ENCODE data around the gene TPO.
"Not testable (repeated sequence)": the region's sequence is repeated elsewhere in the genome, so short reads cannot be mapped to it uniquely, and the experiment has no call there.

TPO gene

DNA sequence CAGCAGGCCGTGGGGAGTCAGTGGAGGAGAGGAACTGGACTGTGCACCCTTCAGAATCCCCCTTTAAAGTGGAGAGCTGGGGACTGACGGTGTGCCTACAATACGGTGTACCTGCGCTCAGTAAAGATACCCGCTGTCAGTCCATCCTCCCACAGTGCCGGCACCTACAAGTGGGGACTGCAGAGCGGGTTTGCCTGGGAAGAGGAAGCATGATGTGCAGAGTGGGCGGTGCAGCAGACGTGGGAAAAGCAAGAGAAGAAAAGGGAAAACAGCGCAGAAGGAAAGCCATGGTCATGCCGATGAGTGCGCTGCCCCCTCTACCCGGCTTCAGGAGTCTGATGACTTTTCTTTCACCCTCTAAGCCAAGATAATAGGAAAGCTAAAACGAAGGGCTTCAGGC, 148.0 kb downstream of the TPO start:
- no peak for DNase-seq

DNA sequence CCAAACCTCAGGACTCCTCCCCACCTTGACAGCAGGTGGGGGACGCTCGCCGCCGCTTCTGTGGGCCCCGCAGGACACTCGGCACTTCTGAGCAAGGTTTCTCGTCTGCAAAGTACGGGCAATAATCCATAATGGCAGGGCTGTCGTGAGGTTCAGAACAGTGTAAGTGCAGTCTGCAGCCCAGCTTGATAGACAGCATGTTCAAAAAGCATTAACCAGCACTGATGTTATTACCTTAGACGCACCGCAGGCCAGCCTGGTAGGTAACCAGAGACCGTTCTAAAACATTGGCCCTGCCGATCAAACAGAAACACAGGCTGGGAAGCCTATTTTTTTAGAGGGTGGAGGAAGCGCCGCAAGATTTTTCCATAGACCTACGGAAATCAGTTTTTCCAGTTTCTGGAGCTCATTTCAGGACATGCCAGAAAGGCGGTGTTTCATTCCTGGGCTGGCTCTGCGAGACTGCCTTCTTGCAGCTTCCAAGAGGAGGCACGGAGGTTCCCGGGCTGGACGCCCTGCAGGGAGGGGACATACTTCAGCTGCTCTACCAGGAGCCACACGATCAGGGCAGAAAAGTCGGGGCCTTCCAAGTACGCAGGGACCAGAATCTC, 148.7 kb downstream of the TPO start:
- DNase-seq, result peak; percentile 31

DNA sequence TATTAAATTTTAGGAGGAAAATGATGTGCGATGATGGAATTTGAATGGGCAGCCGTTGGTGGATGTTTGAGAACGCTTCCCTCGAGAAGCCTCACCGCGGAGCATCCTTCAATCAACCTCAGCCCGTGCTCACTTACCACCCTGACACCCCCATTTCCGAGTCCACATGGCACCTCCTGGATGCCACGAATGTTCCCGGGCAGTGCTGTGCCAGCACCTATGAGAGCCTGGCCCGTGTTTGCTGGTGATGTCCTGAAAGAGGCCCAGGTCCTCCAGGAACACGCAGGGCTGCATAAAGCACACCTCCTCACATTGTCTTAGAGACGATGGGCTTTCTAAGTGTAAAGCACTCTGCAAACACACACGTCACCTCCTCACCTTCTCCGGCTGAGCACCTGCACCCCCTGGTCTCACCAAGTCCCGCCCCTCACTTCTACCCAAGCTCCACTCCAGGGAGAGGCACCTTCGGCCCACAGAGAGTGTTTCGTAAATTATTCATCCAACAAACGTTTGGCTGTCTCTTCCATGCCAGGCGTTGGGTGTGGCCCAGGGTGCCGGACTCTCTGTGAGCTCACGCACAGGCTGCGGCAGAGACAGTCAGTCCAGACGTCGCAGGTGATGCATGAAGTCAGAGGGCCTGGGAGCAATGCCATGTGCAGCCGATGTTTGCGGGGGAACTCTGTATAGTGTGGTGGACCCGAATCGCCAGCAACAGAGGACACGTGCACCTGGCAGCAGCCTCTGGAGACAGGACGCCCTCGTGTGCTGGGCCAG, 150.0 kb downstream of the TPO start:
- no peak for DNase-seq

DNA sequence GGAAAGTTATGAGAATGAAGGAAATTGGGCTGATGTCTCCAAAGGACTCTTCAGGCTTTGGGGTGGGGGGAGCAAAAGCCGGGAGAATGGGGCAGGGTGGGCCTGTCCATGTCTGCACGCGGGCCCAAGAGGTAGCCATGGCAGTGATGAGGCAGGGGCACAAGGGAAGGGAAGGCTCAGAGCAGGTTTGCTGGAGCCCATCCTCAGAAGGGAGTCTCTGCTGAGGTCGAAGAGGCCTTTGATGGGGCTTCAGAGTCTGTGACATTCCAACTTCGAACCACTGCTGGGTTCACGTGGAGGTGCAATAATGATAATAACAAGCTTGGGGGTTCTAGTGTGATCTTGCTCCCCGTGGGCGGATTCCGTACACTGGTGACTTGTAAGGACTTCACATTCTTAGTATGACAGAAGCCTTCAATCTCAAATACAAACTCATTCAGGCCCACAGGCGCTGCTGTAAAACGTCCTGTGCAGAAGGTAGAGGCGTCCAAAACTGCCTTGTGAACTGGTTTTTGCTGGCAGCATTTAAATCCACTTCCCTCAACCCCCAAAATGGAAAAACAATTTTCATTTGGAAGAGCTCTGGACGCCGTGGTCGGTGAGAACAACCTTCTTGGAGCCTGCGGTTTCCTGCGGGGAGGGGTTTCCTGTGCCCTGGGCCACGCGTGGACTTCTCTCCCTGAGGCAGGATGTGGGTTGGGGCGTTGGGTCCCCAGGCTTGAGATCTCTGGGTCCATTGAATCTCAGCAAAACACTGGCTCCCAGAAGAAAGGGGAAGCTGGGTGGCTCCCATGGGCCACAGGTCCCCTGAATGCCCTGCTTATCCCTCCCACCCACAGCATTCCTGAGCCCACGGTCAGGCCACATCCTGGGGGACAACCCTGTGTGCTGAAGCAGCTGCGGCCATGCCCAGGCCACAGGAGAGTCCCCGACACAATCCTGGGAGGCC, 151.0 kb downstream of the TPO start:
- DNase-seq, result no peak

DNA sequence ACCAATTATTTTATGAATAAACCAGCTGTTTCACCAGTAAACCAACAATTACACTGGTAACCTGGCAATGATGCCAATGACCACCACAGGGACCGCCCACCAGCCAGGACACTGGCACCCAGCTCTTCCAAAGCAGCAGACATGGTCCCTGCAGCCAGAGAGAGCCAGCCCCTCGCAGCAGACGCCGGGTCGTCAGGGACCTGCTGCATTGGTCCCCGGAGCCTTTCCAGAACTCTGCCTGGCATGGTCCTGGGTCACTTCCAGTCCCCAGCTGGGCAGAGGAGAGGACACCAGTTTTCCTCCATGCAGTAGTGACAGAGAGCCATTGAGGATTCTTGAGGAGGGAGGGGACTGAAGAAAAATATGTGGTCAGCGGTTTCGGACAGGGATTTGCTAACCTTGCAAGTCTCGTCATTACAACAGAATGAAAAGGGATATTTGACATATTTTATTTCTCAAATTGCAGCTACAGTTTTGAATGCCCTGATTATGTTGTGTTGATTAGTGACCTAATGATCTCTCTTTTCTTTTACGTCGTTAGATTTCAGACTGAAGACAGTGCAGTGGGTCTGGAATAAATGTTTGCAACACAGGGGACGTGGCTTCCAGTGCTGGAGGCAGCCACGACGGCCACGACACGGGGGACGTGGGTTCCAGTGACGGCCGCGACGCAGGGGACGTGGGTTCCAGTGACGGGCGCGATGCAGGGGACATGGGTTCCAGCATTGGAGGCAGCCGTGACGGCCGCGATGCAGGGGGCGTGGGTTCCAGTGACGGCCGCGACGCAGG, 154.5 kb downstream of the TPO start:
- DNase-seq, result no peak

DNA sequence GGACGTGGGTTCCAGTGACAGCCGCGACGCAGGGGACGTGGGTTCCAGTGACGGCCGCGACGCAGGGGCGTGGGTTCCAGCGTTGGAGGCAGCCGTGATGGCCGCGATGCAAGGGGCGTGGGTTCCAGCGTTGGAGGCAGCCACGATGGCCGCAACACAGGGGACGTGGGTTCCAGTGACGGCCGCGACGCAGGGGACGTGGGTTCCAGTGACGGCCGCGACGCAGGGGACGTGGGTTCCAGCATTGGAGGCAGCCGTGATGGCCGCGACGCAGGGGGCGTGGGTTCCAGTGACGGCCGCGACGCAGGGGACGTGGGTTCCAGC, 155.0 kb downstream of the TPO start:
- not testable (repeated sequence) for DNase-seq

DNA sequence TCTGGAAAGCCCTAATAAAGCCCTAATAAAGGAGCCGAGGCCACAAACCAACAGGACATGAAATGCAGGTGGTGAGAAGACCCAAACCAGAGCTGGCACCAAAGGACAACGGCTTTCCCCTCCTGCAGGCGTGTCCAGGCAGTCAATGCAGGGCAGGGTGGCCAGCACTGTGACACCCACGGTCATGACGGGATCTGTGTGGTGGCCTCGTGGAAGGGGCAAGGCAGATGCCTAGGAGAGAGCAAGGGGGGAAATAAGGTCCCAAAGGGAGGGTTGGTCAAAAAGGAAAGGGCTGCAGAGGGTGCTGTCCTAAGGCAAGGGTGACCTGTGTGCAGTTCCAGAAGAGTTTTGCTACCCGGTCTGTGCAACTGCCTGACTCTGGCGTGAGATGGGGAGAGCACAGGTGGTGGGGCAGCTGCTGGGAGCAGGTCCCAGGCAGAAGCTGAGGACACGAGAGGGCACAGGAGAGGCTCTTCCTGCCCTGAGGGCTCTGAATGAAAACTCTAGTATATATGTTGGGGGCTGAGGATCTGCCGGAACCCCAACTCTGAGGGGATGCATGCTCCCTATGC, 156.7 kb downstream of the TPO start:
- DNase-seq, result no peak

DNA sequence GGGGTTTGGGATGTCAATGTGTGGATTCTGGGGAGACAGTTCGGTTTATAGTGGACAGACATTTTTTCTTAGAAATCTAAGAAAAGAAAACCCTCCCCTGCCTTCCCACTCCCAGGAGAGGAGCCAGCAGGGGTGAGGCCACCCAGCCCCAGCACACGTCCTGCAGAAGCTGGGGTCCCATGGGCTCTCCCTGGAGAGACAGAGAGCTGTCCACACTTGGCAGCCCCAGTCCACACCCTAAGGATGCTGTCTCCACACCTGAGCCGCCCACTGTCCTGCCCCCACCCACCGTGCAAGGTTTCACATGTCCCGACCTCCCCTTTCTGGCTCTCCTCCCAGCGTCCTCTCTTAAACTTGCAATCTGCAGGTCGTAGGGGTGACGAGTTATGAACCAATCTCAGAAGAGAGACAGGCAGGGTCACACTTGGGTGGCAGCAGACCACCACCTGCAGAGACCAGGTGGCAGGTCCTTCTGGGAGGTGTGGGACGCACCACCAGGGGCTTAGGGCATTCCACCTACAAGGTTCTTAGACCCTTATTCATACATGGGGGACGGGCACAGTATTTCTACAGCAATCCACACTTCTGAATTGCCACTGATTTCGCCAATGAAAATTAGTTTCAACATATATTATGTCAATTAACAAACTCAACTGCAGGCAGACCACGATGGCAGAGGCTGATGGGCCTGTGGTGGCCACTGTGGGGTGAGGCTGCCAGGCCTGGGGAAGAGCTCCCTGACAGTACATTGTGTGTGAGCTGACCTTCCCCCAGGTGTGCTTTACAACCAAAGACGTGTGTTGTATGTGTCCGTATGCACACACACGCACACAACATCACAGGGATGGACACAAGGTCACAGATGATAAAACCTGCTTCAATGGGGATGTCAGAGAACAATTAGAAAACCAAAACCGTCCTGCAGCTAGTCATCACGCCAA, 158.5 kb downstream of the TPO start:
- no peak for DNase-seq

DNA sequence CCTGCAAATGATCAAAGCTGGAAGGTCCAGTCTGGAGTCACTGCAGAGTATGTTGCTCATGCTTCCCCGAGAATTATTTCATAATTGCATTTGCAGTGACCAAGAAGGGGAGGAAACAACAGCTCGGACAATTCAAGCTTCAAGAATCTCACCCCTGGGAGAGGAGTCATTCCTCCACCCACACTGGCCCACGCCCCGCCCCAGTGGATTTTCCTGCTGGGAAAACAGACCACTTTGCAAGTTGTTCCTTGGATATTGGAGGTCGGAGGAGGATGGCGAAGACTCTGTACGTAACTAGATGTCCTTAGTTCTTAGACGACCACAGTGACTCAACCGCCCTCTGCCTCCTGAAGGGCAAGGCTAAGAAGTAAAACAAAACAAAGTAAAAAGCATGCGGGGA, 159.4 kb downstream of the TPO start:
- peak; percentile 74 for DNase-seq

DNA sequence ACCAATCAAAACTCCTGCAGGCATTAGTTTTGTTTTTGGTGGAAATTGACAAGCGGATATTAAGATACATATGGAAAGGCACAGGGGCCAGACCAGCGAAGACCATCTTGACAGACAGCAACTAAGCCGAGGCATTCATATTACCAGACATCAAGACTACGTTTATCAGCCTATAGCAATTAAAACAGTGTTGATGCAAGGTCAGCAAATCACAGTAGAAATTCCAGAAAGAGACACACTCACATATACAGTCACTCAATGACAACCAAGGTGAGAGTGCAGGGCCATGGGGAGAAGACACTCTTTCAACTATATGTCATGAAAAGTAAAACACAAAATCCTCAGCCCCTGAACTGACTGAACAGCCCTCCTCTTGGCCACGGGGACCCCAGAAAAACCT, 164.6 kb downstream of the TPO start:
- DNase-seq, result no peak

DNA sequence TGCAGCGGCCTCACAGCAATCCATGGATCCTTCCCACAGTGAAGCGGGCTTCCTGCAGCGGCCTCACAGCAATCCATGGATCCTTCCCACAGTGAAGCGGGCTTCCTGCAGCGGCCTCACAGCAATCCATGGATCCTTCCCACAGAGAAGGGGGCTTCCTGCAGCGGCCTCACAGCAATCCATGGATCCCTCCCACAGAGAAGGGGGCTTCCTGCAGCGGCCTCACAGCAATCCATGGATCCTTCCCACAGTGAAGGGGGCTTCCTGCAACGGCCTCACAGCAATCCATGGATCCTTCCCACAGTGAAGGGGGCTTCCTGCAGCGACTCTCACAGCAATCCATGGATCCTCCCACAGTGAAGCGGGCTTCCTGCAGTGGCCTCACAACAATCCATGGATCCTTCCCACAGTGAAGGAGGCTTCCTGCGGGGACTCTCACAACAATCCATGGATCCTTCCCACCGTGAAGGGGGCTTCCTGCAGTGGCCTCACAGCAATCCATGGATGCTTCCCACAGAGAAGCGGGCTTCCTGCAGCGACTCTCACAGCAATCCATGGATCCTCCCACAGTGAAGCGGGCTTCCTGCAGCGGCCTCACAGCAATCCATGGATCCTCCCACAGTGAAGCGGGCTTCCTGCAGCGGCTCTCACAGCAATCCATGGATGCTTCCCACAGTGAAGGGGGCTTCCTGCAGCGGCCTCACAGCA, 168.1 kb downstream of the TPO start:
- not testable (repeated sequence) for DNase-seq

DNA sequence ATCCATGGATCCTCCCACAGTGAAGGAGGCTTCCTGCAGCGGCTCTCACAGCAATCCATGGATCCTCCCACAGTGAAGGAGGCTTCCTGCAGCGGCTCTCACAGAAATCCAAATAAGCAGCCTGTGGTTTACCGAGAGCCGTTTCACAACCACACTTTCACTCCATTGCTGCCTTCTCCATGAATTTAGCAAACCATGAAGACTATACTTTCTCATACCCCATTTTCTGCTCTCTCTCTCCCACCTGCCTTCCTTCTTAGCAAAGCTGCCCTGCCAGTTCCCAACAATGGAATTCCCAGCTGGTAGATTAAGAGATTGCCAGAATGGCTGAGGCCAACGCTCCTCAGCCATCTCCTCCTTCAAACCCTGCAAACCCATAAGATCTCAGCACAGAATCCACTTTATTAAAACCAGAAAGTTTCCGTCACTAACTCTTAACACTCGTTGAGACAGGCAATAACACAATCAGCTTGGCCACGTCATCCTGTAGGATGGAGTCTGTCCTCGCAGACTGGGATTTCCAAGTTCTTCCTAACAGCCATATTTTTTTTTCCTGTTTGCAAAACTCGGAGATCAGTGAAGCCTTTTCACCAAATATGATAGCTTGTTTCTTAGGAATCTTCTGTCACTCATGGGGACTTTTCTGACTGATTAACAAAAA, 168.8 kb downstream of the TPO start:
- DNase-seq, result peak; percentile 55

DNA sequence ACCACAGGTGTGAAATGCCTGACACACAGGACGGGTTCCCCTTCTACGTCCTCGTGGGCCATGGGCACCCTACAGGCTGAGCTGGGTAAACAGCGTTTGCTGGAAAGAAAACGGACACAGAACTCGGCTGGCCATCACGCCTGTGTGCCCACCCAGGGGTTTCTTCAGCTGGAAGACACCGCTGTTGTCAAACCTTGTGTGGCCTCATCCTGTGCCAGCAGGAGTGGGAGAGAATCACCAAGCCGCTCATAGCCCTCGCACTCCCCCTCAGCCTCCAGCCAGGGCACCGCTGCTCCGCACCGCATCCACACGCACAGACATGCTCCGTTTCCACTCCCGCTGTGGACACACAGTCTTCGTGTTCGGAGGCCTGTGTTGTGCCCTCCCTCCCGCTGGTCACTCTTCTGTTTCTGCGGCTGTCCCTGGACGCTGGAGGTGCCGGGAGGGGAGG, 169.7 kb downstream of the TPO start:
- no peak for DNase-seq

DNA sequence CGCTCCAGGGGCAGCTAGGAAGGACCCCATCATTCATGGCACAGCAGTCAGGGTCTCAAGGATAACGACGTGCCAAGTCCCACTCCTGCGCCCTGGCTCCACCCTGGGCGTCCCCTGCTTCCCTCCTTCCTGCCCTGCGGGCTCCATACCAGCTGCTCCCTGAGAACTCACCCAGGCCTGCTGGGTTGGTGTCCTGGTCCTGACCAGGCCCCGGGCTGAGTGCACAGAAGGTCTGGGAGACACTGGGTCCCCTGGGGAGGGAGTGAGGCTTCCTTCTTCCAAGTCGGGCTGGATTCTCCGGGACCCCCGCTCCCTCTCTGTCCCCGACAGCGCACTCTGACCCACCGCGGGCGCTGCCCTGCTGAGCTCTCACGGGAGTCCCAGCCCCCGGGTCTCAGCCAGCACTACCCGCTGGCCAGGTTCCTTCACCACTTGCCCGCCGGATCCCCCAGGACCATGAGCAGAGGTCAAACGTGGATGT, 170.8 kb downstream of the TPO start:
- no peak for DNase-seq

DNA sequence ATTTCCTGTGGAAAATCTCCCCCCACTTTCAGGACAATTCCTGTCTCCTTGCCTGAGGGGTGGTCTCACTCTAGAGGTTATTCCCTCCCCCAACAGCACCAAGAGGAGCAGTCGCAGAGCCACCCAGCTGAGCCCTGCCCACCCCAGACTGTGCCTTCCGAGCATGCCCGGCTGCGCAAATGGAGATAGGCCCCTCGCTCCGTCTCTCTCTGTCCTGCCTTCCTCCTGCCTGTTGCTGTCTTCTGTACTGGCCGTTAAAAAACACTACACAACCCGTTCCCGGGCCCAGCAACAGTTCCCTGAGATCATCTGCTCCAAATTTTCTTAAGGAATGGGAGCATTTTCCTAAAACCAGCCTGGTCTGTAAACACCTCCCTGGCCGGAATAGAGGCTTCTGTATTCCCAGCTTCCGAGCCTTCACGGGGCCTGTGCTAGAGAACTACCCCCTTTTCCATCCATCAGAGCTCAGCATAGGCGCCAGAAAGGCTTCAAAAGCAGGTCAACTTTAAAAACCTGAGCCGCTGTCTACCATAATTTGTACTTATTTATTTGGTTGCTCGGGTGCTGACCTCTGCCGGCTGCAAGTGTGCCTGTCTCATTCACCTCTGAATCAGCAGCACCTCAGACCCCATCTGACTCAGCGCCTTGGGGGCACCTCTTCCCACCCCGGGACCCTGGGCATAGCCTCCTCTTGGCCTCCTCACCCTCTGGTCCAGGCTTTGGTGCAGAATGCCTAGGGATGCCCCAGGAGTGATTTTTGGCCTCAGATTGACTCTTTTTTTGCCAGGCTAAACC, 171.6 kb downstream of the TPO start:
- no peak for DNase-seq

DNA sequence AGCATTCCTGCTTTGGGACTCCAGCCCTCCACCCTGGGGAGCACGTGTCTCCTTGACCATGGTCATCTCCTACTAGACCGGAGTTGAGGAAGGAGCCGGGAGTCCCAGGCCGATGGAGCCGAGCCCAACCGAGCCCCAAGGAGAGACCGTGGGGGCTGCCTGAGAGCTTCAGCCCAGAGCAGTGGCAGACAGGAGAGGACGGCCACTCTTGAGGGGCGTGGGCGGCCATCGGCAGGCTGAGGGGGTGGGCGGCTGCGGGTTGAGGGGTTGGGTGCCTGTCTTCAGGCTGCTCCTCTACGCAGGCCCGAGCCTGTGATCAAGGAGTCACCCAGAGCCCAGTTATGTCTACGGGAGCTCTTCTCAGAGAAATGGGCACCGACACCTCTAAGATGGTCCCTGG, 172.4 kb downstream of the TPO start:
- no peak for DNase-seq

DNA sequence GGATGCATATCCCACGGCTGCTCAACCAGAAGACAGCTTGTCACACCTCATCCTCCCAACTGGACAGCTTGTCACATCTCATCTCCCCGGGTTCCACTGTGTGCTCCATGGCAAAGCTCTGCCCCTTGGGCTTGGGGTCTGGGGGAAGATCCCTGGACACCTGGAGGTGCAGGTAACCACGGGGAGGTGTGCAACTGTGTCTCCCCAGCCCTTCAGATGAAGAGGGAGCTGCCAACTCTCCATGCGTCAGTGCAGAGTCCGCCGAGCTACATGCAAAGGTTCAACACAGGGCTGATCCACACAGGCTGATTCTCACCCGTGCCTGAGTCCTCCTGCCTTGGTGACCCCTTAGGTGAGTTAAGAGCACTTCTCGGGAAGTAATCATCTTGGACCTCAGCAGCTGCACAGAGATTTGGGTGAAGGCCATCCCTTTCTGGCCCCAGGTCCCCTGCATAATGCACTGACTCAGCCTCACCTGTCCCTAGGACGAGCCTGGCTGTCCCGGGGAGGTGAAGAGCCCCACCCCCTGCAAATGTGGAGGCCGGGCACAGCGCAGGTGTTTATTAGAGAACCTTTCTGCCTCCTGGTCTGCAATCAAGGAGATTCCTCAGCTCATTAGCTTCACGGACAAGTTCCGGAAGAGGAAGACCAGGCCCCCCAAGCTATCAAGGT, 173.1 kb downstream of the TPO start:
- no peak for DNase-seq

All from fibroblast of skin of back (primary cell).